ENCODE measurements around the gene CLEC4D.
"Not testable (repeated sequence)": the region's sequence is repeated elsewhere in the genome, so short reads cannot be mapped to it uniquely, and the experiment has no call there.

Gene CLEC4D

DNA sequence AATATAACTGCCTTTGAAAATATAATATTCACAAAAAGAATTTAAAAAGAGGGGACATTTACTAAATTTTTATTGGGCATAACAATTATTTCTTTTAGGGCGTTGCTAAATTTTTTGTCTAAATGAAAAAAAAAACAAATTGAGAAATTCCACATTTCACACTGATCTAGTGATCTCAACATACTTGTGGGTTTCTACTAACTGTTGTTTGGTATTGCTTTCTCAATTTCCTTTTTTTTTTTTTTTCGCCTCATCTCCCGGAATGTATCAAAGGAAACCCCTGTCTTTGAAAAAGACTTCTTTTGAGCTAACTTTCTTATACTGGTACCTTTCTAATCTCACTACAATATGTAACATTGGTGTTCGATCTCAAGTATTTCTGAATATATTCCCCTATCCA is at the start of gene CLEC4D:
CLEC4D (plus strand) TSS at position 248 of the 400 bp plus-strand sequence. CDS start 230 bp downstream, outside the sequence.
- Mint-ChIP-seq H3K4me1 (peaks cover 17% of the 10 kb centered on the region), H3K36me3 (no peaks in the 10 kb centered on the region), H3K27me3 (peaks cover 79% of the 10 kb centered on the region), H3K9me3 (no peaks in the 10 kb centered on the region), H3K4me3 (no peak within 1 kb of the TSS), H3K27ac (no peak within 1 kb of the TSS)
- ATAC-seq = no peak

DNA sequence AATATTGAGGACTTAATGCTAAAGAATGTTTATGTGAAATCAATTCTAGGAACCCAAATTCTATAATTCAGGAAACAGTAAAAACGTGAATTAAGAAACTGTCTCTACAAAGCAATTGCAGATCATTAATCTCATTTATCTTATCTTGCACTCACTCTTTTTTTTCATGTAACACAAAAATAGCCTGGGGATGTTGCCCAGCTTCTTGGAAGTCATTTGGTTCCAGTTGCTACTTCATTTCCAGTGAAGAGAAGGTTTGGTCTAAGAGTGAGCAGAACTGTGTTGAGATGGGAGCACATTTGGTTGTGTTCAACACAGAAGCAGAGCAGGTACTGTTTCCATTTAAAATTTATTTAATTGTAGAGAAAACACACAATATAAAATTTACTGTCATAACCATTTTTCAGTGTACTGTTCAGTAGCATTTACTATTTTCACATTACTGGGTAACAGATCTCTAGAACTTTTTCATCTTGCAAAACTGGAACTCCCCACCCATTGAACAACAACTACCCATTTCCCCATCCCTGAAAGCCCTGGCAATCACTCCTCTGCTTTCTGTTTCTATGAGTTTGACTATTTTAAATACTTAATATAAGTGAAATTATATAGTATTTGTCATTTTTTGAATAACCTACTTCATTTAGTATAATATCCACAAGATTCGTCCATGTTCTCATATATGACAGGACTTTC is 47.9 kb upstream of the CLEC4D start:
- Mint-ChIP-seq H3K4me1 (no peaks in the 10 kb centered on the region), H3K36me3 (no peaks in the 10 kb centered on the region), H3K4me3 (no peak overlapping the region), H3K9me3 (peaks cover 2% of the 10 kb centered on the region), H3K27ac (no peak overlapping the region), H3K27me3 (peaks cover 35% of the 10 kb centered on the region)
- ATAC-seq = no peak

DNA sequence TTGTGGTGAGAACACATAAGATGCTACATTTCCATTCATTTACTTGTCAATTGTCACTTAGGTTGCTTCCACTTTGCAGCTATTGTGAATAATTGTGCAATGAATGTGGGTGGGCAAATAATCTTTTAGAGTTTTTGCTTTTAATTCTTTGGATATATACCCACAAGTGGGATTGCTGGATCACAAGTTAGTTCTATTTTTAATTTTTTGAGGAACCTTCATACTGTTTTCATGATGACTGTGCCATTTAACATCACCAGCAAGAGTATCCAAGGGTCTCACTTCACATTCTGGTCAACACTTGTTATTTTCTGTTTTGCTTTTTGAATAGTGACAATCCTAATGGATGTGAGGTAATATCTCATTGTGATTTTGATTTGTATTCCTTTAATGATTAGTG is 47.1 kb upstream of the CLEC4D start:
- Mint-ChIP-seq H3K4me3 (no peak overlapping the region), H3K36me3 (no peaks in the 10 kb centered on the region), H3K9me3 (peaks cover 2% of the 10 kb centered on the region), H3K27me3 (peaks cover 31% of the 10 kb centered on the region), H3K4me1 (no peaks in the 10 kb centered on the region), H3K27ac (no peak overlapping the region)
- ATAC-seq = no peak

DNA sequence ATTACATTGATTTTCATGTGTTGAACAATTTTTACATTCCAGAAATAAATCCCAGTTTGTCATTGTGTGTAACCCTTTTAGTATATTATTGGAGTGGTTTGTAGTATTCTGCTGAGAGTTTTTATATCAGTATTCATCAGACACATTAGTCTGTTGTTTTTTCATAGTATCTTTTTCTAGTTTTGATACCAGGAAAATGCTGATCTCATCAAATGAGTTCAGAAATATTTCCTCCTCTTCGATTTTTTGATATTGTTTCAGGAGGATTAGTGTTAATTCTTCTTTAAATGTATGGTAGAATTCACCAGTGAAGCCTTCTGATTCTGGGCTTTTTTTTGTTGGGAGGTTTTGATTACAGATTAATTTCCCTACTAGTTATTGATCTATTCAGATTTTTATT is 42.2 kb upstream of the CLEC4D start:
- no peak overlapping the region for H3K4me3 Mint-ChIP-seq
- H3K36me3 Mint-ChIP-seq = no peaks in the 10 kb centered on the region
- ATAC-seq = no peak
- H3K4me1 Mint-ChIP-seq = no peaks in the 10 kb centered on the region
- H3K9me3 Mint-ChIP-seq = peaks cover 2% of the 10 kb centered on the region
- H3K27ac Mint-ChIP-seq = no peak overlapping the region
- peaks cover 48% of the 10 kb centered on the region for H3K27me3 Mint-ChIP-seq

GRCh38 chr12:8475508-8476203 is 37.6 kb upstream of the CLEC4D start:
- Mint-ChIP-seq H3K4me1 (no peaks in the 10 kb centered on the region), H3K36me3 (no peaks in the 10 kb centered on the region), H3K27me3 (peaks cover 37% of the 10 kb centered on the region), H3K9me3 (peaks cover under 1% of the 10 kb centered on the region), H3K4me3 (no peak overlapping the region), H3K27ac (no peak overlapping the region)
- no peak for ATAC-seq

DNA sequence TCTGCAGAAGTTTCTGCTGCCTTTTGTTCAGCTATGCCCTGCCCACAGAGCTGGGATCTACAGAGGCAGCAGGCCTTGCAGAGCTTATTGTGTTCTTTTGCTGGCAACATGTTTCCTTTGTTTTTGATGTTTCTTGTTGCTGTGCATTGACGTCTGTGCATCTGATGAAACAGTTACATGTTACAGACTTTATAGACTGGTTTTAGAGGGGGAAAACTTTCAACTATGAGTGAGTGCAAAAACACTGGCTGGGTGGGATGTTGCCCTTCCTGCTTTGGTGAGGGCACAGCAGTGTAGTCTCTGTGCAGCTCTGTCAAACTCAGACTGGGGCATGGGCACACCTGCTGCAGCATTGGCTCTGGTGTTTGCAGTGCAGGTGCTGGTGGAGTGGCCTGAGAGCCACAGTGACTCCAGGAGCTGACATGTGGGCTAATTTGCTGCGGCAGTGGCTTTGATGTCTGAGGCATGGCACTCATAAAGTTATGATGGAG is 30.7 kb upstream of the CLEC4D start:
- no peak overlapping the region for H3K27ac Mint-ChIP-seq
- H3K27me3 Mint-ChIP-seq = peaks cover 55% of the 10 kb centered on the region
- no peak overlapping the region for H3K4me3 Mint-ChIP-seq
- no peaks in the 10 kb centered on the region for H3K36me3 Mint-ChIP-seq
- no peaks in the 10 kb centered on the region for H3K4me1 Mint-ChIP-seq
- H3K9me3 Mint-ChIP-seq = peaks cover 4% of the 10 kb centered on the region
- no peak for ATAC-seq

DNA sequence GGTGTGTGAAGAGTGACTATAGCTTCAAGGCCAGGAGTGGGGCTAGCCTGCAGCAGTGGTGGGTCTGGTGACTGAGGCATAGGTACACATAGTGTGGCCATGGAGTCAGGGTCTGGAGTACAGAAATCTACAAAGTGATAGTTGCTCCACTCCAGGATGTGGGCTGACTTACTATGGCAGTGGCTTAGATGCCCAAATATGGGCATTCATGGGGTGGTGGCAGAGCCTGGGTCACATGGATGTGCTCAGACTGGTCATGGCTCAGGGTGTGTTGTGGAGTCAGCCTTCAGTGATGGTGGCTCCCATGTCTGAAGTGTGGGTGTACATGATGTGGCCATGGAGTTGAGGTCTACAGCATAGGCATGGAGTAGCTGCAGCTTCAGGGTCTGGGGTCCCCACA is 30.2 kb upstream of the CLEC4D start:
- H3K4me3 Mint-ChIP-seq = no peak overlapping the region
- no peaks in the 10 kb centered on the region for H3K36me3 Mint-ChIP-seq
- H3K9me3 Mint-ChIP-seq = peaks cover 5% of the 10 kb centered on the region
- H3K27me3 Mint-ChIP-seq = peaks cover 55% of the 10 kb centered on the region
- H3K27ac Mint-ChIP-seq = no peak overlapping the region
- no peak for ATAC-seq
- no peaks in the 10 kb centered on the region for H3K4me1 Mint-ChIP-seq

GRCh38 chr12:8491646-8492530 is 21.4 kb upstream of the CLEC4D start:
- no peaks in the 10 kb centered on the region for H3K36me3 Mint-ChIP-seq
- no peak overlapping the region for H3K27ac Mint-ChIP-seq
- peaks cover 21% of the 10 kb centered on the region for H3K4me1 Mint-ChIP-seq
- H3K4me3 Mint-ChIP-seq = no peak overlapping the region
- ATAC-seq = no peak
- H3K27me3 Mint-ChIP-seq = peaks cover 50% of the 10 kb centered on the region
- H3K9me3 Mint-ChIP-seq = peaks cover 3% of the 10 kb centered on the region

- ATAC-seq = peak; percentile 97
- Mint-ChIP-seq H3K36me3 (no peaks in the 10 kb centered on the region), H3K4me3 (no peak overlapping the region), H3K27ac (no peak overlapping the region), H3K27me3 (peaks cover 51% of the 10 kb centered on the region), H3K4me1 (peaks cover 21% of the 10 kb centered on the region), H3K9me3 (peaks cover 3% of the 10 kb centered on the region)
Measured at GRCh38 chr12:8493084-8493483, 20.2 kb upstream of the CLEC4D start.

DNA sequence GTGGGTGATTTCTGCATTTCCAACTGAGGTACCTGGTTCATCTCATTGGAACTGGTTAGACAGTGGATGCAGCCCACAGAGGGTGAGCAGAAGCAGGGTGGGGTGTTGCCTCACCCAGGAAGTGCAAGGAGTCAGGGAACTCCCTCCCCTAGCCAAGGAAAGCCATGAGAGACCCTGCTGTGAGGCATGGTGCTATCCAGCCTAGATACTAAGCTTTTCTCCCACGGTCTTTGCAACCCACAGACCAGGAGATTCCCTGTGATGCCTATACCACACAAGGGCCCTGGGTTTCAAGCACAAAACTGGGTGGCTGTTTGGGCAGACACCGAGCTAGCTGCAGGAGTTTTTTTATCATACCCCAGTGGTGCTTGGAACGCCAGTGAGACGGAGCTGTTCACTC is 17.6 kb upstream of the CLEC4D start:
- H3K4me3 Mint-ChIP-seq = not testable (repeated sequence)

DNA sequence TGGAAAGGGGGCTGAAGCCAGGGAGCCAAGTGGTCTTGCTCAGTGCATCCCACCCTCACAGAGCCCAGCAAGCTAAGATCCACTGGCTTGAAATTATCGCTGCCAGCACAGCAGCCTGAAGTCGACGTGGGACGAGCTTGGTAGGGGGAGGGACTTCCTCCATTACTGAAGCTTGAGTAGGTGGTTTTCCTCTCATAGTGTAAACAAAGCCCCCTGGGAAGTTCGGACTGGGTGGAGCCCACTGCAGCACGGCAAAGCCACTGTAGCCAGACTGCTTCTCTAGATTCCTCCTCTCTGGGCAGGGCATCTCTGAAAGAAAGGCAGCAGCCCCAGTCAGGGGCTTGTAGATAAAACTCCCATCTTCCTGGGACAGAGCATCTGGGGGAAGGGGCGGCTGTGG is 17.2 kb upstream of the CLEC4D start:
- H3K36me3 Mint-ChIP-seq, ATAC-seq, H3K4me3 Mint-ChIP-seq, H3K27ac Mint-ChIP-seq, H3K9me3 Mint-ChIP-seq: not testable (repeated sequence)
- Mint-ChIP-seq H3K27me3 (peaks cover 53% of the 10 kb centered on the region), H3K4me1 (peaks cover 21% of the 10 kb centered on the region)

More for the DNA sequence above, 17.6 kb upstream of the CLEC4D start:
- not testable (repeated sequence) for ATAC-seq, H3K36me3 Mint-ChIP-seq, H3K27ac Mint-ChIP-seq, H3K9me3 Mint-ChIP-seq
- Mint-ChIP-seq H3K27me3 (peaks cover 53% of the 10 kb centered on the region), H3K4me1 (peaks cover 21% of the 10 kb centered on the region)

GRCh38 chr12:8499616-8500015 is 13.7 kb upstream of the CLEC4D start:
- Mint-ChIP-seq H3K27me3 (peaks cover 53% of the 10 kb centered on the region), H3K27ac (no peak overlapping the region), H3K9me3 (no peaks in the 10 kb centered on the region), H3K4me1 (peaks cover 7% of the 10 kb centered on the region), H3K36me3 (no peaks in the 10 kb centered on the region), H3K4me3 (no peak overlapping the region)
- ATAC-seq = no peak

DNA sequence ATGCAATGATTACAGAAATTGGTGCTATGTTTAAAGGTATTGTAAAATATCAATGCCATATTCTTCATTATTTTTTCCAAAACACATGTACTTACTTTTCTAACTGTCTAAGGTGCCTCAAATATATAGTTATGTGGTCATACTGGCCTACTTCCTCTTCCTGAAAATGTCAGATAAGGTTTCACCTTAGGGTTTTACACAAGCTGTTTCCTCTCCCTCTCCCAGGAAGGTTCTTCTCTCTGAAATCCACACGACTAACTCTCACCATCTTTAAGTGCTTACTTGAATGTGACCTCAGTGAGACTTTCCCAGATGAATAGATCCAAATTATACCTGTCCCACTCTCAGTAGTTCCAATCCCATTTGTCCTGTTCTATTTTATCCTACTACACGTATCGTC is 11.6 kb upstream of the CLEC4D start:
- Mint-ChIP-seq H3K4me1 (peaks cover 7% of the 10 kb centered on the region), H3K4me3 (no peak overlapping the region), H3K9me3 (peaks cover 7% of the 10 kb centered on the region), H3K27me3 (peaks cover 33% of the 10 kb centered on the region), H3K36me3 (no peaks in the 10 kb centered on the region), H3K27ac (no peak overlapping the region)
- peak; percentile 72 for ATAC-seq

DNA sequence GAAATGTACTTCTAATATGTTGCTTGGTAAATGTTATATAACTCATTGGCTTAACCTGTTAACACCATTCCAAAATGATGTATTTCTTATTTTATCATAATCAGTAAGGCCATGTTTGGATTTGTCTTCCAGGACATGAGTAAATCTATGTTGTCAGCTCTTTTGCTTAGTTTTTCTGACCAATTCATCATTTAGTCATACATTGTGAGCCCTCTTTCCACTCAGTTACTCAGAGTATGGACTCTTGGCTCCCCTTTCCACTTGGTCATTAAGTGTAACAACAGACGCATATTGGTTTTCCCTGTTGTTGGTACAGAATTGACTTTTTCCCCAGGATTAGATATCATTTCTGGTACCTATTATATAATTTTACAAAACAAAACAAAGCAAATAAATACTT is 9.0 kb upstream of the CLEC4D start:
- Mint-ChIP-seq H3K4me1 (peaks cover 17% of the 10 kb centered on the region), H3K27ac (no peak overlapping the region), H3K9me3 (peaks cover 7% of the 10 kb centered on the region), H3K4me3 (no peak overlapping the region), H3K36me3 (no peaks in the 10 kb centered on the region), H3K27me3 (peaks cover 35% of the 10 kb centered on the region)
- no peak for ATAC-seq

DNA sequence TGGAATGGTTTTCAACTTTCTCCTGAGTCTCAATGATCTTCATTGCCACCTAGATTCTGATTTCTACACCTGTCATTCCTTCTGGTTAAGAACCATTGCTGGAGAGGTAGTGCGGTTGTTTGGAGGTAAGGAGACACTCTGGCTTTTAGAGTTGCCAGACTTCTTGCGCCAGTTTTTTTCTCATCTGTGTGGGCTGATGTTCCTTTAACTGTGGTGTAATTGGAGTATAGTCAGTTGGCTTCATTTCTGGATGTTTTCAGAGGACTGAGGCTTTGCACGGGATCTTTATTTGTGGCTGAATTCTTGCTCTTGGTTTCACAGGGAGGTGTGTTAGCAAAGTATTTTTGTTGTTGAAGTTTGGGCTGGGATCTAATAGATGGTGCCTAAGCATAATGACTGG is 5.7 kb upstream of the CLEC4D start:
- no peak overlapping the region for H3K4me3 Mint-ChIP-seq
- peaks cover 17% of the 10 kb centered on the region for H3K4me1 Mint-ChIP-seq
- no peak overlapping the region for H3K27ac Mint-ChIP-seq
- peaks cover 7% of the 10 kb centered on the region for H3K9me3 Mint-ChIP-seq
- H3K36me3 Mint-ChIP-seq = no peaks in the 10 kb centered on the region
- H3K27me3 Mint-ChIP-seq = peaks cover 53% of the 10 kb centered on the region
- no peak for ATAC-seq

Measured in stimulated activated memory B cell treated with anti-CD40 and anti-IgM and Interleukin-4, amounts not matched to agents 10 μg/mL and 1 μg/mL and 100 μg/mL, for 72 hours (primary cell).